Stimulated activated CD8-positive, alpha-beta memory T cell treated with anti-CD3 and anti-CD28 coated beads, Interleukin-15, amount 100 ng/mL, for 48 hours (primary cell): ENCODE data around the gene SLC6A19.

ENCODE experiments used
- DNase-seq, 2 donors: peaks; one replicate each; pipeline ENCODE4 v3.0.0-alpha.2; 2020; ENCODE audit warnings: low read depth in 2 of 2

SLC6A19 gene

DNA sequence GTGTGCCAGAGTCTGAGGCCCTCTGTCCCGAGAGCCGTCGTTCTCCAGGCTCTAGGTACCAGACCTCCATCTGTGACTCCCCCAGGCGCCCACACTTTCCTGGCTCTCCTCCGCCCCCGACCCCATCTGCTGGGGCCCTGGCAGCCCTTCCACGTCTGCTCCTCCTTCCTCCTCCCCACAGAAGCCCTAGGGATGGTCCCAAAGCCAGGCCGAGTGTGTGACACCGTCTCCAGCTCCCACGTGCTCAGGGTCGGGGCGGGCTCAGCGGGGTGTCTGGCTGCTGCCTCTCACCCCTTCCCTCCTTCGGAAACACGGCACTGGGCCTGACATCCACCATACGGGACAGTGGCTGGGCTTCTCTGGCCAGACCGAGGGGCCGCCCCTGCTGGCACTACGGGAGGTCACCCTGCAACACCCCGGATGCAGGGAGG, 20.5 kb upstream of the SLC6A19 start:
- DNase-seq: no peak

GRCh38 chr5:1181451-1182359, 19.7 kb upstream of the SLC6A19 start:
- DNase-seq: no peak

- no peak for DNase-seq
Observed at GRCh38 chr5:1182360-1182632, 19.1 kb upstream of the SLC6A19 start.

DNA sequence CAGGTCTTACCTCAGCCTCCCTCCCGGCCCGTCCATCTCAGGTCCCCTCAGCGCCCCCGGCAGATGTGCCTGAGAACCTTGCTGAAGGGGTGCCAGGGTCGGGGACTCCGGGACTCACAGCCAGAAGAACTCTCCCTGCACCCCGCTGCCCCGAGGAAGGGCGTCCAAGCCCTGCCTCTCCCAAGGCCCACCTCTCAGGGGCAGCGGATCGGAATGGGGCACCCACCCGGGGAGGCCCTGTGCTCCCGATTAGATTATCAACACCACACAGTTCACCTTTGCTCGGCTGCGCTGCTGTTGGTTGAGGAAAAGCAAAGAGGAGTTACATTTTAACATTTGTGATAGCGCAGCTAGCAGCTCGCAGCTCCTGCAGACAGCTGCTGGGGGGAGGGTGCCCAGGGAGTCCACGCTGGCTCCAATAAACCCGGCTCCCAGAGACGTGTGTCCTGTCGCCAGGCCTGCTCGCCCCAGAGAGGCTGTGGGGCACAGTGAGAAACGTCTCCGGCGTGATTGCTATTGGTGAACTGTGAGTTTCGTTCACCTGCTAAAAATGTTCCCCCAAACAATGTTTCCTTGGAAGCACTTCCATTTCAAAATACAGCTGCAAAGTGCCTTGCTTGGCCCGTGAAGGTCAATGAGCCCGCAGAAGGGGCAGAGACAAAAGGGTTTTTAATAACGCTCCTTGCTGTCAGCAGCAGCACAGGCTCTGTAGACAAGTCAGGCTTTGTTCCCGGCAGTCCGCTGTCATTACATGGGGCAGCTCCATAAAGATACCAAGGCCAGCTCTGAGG, 18.6 kb upstream of the SLC6A19 start:
- DNase-seq: no peak

- no peak for DNase-seq
Observed at GRCh38 chr5:1183424-1184162, 17.8 kb upstream of the SLC6A19 start.

DNA sequence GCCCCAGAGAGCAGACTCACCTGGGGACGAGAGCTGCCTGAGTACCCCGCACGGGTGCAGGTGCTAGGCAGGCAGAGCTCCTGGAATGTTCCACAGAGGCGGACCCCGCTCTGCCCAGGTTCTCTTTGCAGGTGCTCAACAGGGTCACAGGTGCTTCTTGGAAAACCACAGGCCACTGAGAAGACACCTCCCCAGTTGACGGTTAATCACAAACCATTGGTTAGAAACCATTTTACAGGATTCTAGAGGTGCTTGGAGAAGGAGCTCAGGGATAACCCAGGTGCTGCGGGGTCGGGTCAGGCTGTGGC, 17.3 kb upstream of the SLC6A19 start:
- no peak for DNase-seq

DNA sequence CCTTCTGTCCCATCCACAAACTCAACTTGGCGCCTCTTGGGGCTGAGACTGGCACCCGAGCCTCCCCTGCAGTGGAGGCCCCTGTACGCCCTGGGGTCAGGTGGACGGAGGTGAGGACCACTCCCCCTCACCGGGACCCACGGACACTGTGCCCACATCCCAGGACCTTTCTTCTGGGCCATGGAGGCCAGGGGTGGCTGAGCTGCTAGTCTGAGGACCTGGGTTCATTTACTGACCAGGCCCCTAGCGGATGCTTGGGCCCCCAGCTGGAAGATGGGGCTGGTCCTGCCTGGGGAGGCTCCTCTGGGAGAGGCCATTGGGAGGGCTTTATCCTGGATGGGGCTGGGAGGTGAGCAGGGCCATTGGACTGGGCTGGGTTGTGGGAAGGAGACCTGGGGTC, 16.9 kb upstream of the SLC6A19 start:
- DNase-seq: no peak

GRCh38 chr5:1185038-1185627, 16.3 kb upstream of the SLC6A19 start:
- no peak for DNase-seq

GRCh38 chr5:1185629-1186350, 15.6 kb upstream of the SLC6A19 start:
- no peak for DNase-seq

- no peak for DNase-seq
Observed at GRCh38 chr5:1186351-1187233, 14.8 kb upstream of the SLC6A19 start.

- no peak for DNase-seq
Observed at GRCh38 chr5:1187234-1187949, 14.0 kb upstream of the SLC6A19 start.

- no peak for DNase-seq
Observed at GRCh38 chr5:1187950-1188334, 13.5 kb upstream of the SLC6A19 start.

DNA sequence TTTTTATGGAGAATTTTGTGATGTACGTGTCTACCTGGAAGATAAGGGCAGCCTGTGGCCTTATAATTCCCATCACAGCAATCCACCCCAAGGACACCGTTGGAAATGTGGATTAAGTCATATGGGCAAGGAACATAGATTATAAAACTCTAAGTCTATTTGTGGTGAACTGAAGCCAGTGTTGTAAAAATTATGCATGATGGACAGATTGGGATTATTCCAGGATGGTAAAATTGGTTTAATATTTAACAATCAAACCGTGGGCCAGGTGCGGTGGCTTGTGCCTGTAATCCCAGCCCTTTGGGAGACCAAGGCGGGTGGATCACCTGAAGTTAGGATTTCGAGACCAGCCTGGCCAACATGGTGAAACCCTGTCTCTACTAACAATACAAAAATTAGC, 12.9 kb upstream of the SLC6A19 start:
- no peak for DNase-seq

DNA sequence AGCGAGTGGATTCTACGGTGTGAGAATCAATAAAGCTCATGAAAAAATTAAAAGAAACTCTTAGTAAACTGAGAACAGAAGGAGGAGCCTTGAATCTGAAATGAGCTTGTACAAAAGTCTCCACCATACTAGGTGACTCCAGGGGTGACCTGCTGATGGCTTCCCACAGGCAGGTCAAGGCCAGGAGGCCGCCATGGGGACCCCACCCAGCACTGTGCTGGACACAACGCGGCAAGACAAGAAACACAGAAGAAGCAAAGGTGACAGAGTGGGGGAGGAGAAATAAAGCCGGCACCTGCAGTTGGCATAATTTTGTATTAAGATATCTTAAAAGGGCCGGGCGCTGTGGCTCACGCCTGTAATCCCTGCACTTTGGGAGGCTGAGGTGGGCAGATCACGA, 12.1 kb upstream of the SLC6A19 start:
- no peak for DNase-seq

DNA sequence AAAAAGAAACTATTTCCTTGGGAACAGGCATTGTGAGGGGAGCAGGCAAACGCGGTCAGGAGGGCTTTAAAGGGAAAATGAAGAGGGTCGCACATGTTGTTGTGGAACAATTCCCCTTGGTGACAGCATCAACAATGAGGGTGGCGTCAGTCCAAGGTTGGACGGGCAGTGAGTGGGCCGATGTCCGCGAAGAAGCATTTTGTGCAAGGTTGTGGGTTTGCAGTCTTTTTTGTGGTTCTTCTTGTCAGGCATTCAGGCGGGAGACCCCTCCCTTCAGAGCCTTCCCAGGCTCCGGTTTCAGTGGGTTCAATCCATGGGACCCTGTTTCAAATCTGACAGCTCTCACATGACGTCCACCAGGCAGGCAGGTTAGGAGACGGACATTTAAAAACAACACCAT, 11.1 kb upstream of the SLC6A19 start:
- DNase-seq: no peak

GRCh38 chr5:1190837-1191239, 10.6 kb upstream of the SLC6A19 start:
- DNase-seq: no peak

DNA sequence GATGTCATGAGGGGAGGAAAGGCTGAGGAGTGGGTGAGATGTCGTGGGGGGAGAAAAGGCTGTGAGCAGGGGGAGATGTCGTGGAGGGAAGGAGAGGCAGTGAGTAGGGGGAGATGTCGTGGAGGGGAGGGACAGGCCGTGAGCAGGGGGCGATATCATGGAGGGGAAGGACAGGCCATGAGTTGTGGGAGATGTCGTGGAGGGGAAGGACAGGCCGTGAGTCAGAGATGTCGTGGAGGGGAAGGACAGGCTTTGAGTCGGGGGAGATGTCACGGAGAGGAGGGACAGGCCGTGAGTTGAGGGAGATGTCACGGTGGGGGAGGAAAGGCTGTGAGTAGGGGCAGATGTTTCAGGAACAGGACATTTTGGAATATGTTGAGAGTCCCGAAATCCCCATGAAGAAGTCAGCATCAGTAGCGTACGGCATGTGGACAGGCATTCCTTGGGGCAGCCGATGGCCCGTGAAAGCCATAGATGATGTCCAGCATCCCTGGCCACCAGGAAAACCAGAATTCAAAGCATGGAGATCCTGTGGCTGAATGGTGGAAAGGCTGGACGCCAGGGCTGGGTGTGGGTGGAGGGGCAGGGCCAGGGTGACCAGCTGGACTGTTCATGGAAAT, 8.3 kb upstream of the SLC6A19 start:
- DNase-seq: no peak

- DNase-seq: no peak
Observed at GRCh38 chr5:1193591-1193985, 7.8 kb upstream of the SLC6A19 start.

GRCh38 chr5:1194378-1194777, 7.0 kb upstream of the SLC6A19 start:
- DNase-seq: no peak

GRCh38 chr5:1195439-1195838, 6.0 kb upstream of the SLC6A19 start:
- no peak for DNase-seq
